NOMO-1 treated with dmso at 0.1 percent for 144 hours (cell line): ENCODE results near the gene PGC.
A peak's percentile ranks its signal among the peaks of the same experiment; 100 is the strongest.
"Not testable (repeated sequence)": the region's sequence is repeated elsewhere in the genome, so short reads cannot be mapped to it uniquely, and the experiment has no call there.

Experiments used
- DNase-seq: peaks from one replicate; lab custom pipeline; 2025; ENCODE audit not compliant: unreplicated experiment; lab: John Stamatoyannopoulos, UW

PGC gene

GRCh38 chr6:41777551-41778285 is 30.5 kb upstream of the PGC start:
- DNase-seq, result peak; percentile 30

- DNase-seq, result no peak
These were observed 28.2 kb upstream of the PGC start for GRCh38 chr6:41775293-41775882.

GRCh38 chr6:41774841-41775240 is 27.6 kb upstream of the PGC start:
- no peak for DNase-seq

DNA sequence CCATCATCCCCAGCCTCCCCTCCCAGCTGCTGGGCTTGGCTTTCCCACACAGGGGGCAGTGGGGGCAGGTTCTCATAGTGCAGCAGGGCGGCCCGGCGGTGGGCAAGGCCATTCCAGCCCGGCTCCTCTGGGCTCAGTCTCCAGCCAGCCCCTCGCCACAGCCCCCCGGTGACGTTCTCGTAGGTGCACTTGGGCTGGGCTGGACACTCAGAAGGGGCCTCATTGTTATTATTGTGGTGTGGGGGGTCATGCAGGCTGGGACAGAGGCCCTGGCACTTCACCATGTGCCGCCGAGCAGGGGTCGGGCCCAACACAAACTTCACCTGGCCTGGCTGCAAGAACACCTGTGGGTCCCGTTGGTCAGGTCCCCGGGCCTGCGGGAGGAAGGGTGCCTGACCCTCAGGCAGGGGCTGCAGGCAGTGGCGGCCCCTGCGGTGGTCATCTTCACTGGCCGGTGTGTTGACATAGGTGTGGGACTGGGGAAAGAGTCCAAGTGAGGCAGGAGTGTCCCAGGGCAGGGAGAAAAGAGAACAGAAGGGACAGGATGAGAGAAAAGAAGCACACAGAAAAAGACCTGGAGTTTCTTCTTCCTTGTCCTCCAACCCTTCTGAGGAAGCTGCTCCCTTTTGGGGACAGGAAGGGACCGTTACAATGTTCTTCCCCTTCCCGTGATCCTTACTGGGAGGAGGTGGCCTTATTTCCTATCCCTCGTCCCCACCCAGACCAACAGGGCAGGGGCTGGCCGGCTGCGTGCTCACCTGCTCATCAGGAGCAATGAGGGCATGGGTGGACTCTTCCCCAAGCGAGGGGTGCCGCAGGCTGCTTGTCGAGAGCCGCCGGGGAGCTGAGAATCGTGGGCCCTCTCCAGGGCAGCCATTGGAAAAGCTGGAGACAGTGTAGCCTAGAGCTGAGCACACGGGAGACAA is 24.1 kb upstream of the PGC start:
- DNase-seq, result no peak

- no peak for DNase-seq
These were observed 23.3 kb upstream of the PGC start for GRCh38 chr6:41770381-41771057.

GRCh38 chr6:41769376-41769775 is 22.2 kb upstream of the PGC start:
- no peak for DNase-seq

DNA sequence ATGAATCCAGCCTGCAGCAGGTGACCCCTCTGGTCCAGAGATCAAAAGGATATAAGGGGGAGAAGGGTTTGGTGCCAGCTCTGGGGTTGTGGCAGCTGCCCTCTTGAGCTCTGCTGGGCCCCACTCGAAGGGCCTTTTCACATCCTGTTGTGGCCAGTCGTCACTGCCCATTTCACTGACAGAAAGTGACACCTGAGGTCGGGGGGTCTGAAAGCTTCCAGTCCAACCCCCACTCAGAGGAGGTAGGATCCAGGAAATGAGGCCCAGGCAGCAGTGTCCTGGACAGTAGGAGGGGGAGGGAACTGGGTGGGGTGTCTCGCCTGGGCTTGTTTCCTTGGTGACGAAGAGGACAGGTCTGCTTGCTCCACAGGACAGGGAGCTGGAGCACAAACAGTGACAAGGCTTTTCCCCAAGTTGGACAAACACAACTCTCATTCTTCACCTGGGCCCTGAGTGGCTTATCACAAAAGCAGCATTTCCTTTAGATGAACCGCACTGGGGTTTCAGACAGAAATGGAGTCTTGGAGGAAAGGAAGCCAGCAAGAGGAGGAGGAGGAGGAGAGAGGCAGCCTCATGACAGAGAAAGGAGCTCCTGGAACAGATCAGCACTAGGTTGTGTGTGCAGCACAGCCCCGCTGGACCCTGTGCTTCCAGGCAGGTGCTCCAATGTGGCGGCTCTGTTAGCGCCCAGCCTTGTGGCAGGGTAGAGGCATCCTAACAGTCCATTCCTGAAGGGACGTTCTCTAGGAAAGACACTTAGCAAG is 21.5 kb upstream of the PGC start:
- no peak for DNase-seq

DNA sequence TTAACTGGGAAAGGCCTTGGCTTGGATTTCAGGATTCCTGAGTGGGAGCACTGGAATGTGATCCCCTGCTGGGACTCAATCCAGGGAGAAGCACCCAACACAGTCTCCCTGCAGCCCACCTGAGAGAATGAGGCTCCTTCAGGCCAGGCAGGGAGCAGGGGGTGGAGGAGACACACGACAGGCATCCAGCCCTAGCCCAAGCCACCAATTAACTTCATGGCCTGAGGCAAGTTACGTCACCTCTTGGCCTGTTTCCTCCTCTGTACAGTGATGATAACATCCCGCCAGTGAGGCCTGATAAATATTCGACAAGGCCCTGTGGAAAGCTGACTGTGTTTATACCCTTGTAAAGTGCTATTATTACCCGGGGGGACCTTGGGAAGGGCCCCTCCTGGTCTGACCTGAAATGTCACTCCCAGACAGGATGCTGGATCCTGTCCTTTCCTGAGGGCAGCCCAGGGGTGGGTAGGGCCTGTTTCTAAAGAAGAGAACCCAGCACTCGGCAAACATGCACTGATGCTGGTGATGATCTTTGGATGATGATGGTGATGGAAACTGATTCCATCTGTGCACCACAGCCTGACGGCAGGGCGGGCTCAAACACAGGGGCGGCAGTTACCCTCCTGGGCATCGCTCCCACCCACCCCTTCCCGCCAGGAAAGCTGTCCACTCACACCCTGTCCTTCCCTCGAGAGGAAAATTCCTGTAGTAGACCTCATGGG is 20.1 kb upstream of the PGC start:
- DNase-seq, result no peak

DNA sequence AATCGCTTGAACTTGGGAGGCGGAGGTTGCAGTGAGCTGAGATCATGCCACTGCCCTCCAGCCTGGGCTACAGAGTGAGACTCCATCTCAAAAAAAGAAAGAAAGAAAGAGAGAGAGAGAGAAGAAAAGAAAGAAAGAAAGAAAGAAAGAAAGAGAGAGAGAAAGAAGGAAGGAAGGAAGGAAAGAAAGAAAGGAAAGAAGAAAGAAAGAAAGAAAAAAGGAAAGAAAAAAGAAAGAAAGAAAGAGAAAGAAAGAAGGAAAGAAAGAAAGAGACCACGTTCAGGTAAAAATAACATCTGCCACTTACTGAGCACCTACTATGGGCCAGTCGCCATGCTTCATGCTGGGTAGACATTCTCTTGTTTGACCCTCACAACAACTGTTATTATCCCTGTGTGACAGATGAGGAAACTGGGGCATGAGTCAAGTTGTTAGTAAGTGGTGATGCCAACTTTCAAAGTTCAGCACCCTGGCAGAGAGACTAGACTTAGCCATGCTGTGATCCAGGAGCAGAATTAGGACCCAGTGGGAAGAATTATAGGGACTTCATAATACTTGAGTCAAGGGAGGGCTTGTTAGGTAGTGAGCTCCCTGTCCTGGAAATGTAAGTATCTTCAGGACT is 19.0 kb upstream of the PGC start:
- DNase-seq, result not testable (repeated sequence)

GRCh38 chr6:41763470-41763869 is 16.3 kb upstream of the PGC start:
- DNase-seq, result no peak

GRCh38 chr6:41759905-41760579 is 12.8 kb upstream of the PGC start:
- DNase-seq, result no peak

DNA sequence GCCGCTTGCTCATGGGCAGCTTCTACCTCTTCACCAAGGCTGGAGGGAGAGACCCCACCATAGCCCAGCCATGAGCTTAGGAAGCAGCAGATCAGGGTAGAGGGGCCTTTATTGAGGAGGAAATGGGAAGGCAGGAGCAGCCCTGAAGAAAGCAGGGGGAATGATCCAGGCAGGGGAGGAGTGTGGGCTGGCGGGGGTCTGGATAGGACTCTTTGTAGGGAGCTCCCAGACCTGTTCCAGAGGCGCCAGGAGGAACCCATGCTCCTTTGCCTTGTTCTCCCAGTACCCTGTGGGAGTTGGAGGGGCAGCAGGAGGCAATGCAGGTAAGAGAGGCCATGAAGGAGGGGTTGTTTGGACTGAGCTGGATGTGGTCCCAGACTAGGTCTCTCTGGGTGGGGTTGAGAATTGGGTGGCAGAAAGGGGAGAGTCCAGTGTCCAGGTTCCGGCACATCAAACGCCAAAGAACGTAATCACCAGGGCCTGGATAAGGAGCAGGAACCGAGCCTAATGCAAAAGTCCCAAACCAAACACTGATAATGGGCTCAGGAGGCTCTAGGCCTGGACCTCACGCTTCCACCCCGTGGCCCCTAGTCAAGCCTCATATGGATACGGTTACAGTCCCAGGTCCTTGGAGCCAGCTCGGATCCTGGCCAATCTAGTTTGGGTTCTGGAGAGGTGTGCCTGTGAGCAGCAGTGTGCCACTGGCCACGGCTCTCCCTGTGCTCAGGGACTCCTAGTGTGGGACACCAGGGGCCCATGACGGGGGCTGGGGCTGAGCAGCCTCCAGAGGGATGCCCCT is 12.1 kb upstream of the PGC start:
- no peak for DNase-seq

DNA sequence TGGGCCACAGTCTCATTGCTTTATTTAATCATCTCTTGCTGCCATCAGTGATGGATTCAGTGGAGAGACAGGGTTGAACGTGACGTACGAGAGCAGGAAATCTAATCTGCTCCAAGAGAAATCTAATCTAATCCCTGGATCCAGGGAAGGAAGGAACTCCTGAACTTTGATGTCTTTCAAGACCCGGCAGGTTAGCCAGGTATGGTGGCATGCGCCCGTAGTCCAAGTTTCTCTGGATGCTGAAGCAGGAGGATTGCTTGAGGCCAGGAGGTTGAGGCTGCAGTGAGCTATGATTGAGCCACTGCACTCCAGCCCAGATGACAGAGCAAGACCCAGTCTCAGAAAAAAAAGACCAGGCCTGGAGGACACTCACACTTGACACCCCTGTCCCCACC is 11.4 kb upstream of the PGC start:
- no peak for DNase-seq

DNA sequence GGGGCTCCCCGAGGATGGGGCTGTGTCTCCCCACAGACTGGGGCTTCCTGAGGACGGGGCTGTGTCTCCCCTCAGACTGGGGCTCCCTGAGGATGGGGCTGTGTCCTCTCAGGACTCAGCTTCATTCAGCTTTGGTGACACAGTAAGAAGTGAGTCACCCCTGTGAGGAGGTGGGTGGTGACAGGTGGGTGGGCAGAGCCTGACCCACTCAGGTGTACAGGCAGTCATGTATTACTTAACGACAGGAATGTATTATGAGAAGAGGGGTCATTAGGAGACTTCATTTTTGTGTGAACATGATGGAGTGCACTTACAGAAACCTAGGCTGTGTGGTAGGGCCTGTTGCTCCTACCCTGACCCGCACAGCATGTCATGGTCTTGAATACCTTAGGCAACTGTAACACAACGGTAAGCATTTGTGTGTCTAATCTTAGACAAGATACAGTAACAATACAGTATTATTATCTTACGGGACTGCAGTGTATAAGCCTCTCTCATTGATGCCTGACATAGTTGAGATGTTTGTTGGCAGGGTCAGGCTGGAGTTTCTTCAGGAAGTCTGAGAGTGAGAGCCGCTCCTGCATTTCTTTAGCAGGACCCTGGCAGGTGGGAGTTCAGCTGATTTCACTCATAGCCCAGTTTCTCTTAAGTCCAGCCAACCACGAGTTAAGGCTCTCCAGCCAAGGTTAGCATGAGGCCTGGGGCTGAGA is 10.9 kb upstream of the PGC start:
- DNase-seq, result no peak

GRCh38 chr6:41757271-41757670 is 10.1 kb upstream of the PGC start:
- DNase-seq, result no peak

GRCh38 chr6:41756354-41756753 is 9.2 kb upstream of the PGC start:
- DNase-seq, result no peak

- no peak for DNase-seq
These were observed 8.7 kb upstream of the PGC start for GRCh38 chr6:41755895-41756294.

- no peak for DNase-seq
These were observed 3.2 kb upstream of the PGC start for GRCh38 chr6:41750374-41750773.
